Measurements from ENCODE around the gene DTX1.

DNA sequence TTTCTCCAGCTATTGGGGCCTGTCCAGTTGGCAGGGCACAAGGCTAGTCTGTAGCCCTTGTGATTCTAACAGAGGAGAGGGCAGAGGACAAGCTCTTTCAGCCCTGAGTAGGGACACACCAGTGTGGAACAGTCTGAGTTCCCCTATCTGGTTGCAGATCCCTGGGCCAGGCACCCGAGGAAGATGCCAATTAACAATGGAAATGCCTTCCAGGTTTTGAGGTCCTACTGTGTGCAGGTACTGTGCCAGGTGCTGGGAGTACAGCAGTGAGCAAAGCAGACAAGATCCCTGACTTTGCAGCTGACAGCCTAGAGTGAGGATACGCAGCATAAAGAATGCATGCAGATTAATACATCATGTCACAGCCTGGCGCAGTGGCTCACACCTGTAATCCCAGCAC is 17.1 kb downstream of the DTX1 start:
- TF ChIP-seq EZH2 (IDR thresholded peaks at IDR 0.05) (no peak), POLR2AphosphoS5 (IDR thresholded peaks at IDR 0.05; ENCODE audit: borderline replicate concordance, low read depth, low read length) (no peak), FOXP2 (optimal IDR thresholded peaks at IDR 0.05; ENCODE audit: control extremely low read depth, extremely low read length, insufficient read depth) (no peak)
